ENCODE results near the gene TPX2. TPM values are rescaled to one million over a fixed set of nuclear protein-coding genes. Genes with fewer than 3 reads are reported as not detected.
A peak's percentile ranks its signal among the peaks of the same experiment; 100 is the strongest.

Gene TPX2
- total RNA-seq, 4 donors from 2014 or later: 3.2 to 15.7 (median 7.8) TPM

- peaks cover 33 to 52% (median 42%) of the 10 kb centered on the region in 4 donors for H3K4me1 ChIP-seq
- in situ Hi-C loops (cut with MboI; ENCODE audit: low pct_ligation_motif_present in 1 of 4, low pct_unique_long_range_greater_than_20kb in 1 of 4, low sequenced_read_pairs in 3 of 4): no loop called here
- TF ChIP-seq CTCF (IDR thresholded peaks at IDR 0.05) (no peak), POLR2AphosphoS5 (IDR thresholded peaks at IDR 0.05) (peak in 1 of 3 donors; percentile 32)
- H3K9me3 ChIP-seq: no peaks in the 10 kb centered on the region
- 63% methylated on average over 4 of the region's 4 CpGs; no CpG with 5 or more reads in 1 of the 2 donors for WGBS, 2 donors (ENCODE audit: low coverage in 1 of 2)
- peak; percentile 54 for DNase-seq
- H3K4me3 ChIP-seq: no peak overlapping the region
- peak overlapping the region; percentile 79 to 85 (median 82) for H3K27ac ChIP-seq
- H3K36me3 ChIP-seq: peaks cover 0 to 8% (median 3%) of the 10 kb centered on the region in 4 donors
- H3K27me3 ChIP-seq: no peaks in the 10 kb centered on the region
- intact Hi-C loops (cut with DNase I; ENCODE audit: low total_unique reads): no loop called here
Observed at GRCh38 chr20:31705598-31706597, 33.2 kb upstream of the TPX2 start.

DNA sequence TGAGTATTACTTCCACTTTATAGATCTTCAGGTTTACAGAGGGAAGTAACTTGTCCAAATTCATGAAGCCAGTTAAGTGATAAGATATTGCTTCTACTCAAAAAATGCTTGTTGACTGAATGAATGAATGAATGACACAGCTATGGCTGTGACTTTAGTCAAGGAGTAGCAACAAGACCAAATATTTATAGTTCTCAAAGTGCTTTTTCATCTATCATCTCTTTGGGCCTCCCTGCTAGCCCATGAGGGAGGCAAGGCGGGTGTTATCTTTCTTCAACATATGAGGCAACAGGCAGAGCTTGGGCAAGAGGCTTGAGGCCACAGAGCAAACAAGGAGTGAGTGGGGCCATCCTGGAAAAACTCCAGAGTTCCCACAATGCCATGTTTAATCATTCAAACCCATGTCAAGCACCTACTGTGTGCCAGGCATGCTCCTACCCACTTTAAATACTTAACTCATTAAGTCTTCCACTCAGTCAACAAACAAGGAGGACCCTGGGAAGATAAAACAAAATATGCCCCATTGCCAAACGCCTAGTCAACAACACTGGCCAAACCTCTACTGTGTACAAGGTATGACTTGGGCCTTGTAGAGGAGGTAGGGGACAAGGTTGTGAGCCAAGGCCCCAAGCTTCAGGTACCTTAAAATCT, 32.4 kb upstream of the TPX2 start:
- H3K4me3 ChIP-seq: no peak overlapping the region
- in situ Hi-C loops (cut with MboI; ENCODE audit: low pct_ligation_motif_present in 1 of 4, low pct_unique_long_range_greater_than_20kb in 1 of 4, low sequenced_read_pairs in 3 of 4): no loop called here
- no peaks in the 10 kb centered on the region for H3K9me3 ChIP-seq
- 89% methylated on average over 2 of the region's 2 CpGs; no CpG with 5 or more reads in 1 of the 2 donors for WGBS, 2 donors (ENCODE audit: low coverage in 1 of 2)
- no peak for TF ChIP-seq POLR2AphosphoS5 (IDR thresholded peaks at IDR 0.05)
- TF ChIP-seq CTCF (IDR thresholded peaks at IDR 0.05): no peak
- no peak for TF ChIP-seq EP300 (IDR thresholded peaks at IDR 0.05; ENCODE audit: low read depth)
- TF ChIP-seq POLR2A (IDR thresholded peaks at IDR 0.05): no peak
- H3K27me3 ChIP-seq: no peaks in the 10 kb centered on the region
- peaks cover 0 to 8% (median 3%) of the 10 kb centered on the region in 4 donors for H3K36me3 ChIP-seq
- H3K4me1 ChIP-seq: peaks cover 41 to 61% (median 49%) of the 10 kb centered on the region in 4 donors
- no peak for DNase-seq
- peak overlapping the region; percentile 79 to 85 (median 82) for H3K27ac ChIP-seq
- intact Hi-C loops (cut with DNase I; ENCODE audit: low total_unique reads): no loop called here

DNA sequence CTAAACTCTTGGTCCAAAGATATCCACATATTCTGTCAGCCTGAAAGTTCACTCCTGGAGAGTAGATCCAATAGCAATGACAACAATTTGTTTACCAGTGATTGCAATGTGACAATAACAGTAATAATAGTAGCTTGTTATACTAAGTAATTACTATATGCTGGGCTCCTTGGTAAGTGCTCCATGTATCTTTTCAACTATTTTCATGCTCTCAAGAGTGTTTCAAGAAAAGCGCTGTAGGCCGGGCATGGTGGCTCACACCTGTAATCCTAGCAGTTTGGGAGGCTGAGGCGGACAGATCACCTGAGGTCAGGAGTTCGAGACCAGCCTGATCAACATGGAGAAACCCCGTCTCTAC, 31.9 kb upstream of the TPX2 start:
- 86 to 91% methylated on average over 3 to 5 of the region's 5 CpGs for WGBS, 2 donors (ENCODE audit: low coverage in 1 of 2)
- no peak overlapping the region for H3K4me3 ChIP-seq
- H3K9me3 ChIP-seq: no peaks in the 10 kb centered on the region
- H3K27me3 ChIP-seq: no peaks in the 10 kb centered on the region
- TF ChIP-seq POLR2AphosphoS5 (IDR thresholded peaks at IDR 0.05) (no peak), POLR2A (IDR thresholded peaks at IDR 0.05) (no peak), CTCF (IDR thresholded peaks at IDR 0.05) (no peak), EP300 (IDR thresholded peaks at IDR 0.05; ENCODE audit: low read depth) (no peak)
- DNase-seq: no peak
- peaks cover 46 to 63% (median 54%) of the 10 kb centered on the region in 4 donors for H3K4me1 ChIP-seq
- intact Hi-C loops (cut with DNase I; ENCODE audit: low total_unique reads) (no loop called here), in situ Hi-C loops (cut with MboI; ENCODE audit: low pct_ligation_motif_present in 1 of 4, low pct_unique_long_range_greater_than_20kb in 1 of 4, low sequenced_read_pairs in 3 of 4) (no loop called here)
- peak overlapping the region; percentile 79 to 85 (median 82) for H3K27ac ChIP-seq
- H3K36me3 ChIP-seq: peaks cover 0 to 8% (median 3%) of the 10 kb centered on the region in 4 donors
